ENCODE results near the gene HGFAC.

- no peak for TF ChIP-seq POLR2A (IDR thresholded peaks at IDR 0.05)
- no peak for TF ChIP-seq CTCF (IDR thresholded peaks at IDR 0.05)
- no peak for TF ChIP-seq POLR2AphosphoS5 (IDR thresholded peaks at IDR 0.05)
Observed at GRCh38 chr4:3464911-3465697, 23.3 kb downstream of the HGFAC start.

All from upper lobe of left lung (tissue), 4 donors.